Measurements from ENCODE around the gene ADARB2. TPM values are rescaled to one million over a fixed set of nuclear protein-coding genes. Genes with fewer than 3 reads are reported as not detected.
"Not testable (repeated sequence)": the region's sequence is repeated elsewhere in the genome, so short reads cannot be mapped to it uniquely, and the experiment has no call there.

The ADARB2 gene
- total and polyA plus RNA-seq, 3 donors from 2014 or later = 8.5 to 13.0 (median 10.4) TPM

- peak; percentile 11 for DNase-seq
- no peaks in the 10 kb centered on the region for H3K36me3 ChIP-seq (ENCODE audit: low read depth, missing control alignments)
- H3K4me3 ChIP-seq = no peak overlapping the region
- H3K9me3 ChIP-seq = no peaks in the 10 kb centered on the region
- H3K27me3 ChIP-seq = no peaks in the 10 kb centered on the region
- no peaks in the 10 kb centered on the region for H3K4me1 ChIP-seq
- intact Hi-C loops (cut with DNase I; ENCODE audit: low total_unique reads) = no loop called here
- H3K27ac ChIP-seq = no peak overlapping the region
- TF ChIP-seq CTCF (IDR thresholded peaks at IDR 0.05) = no peak
- 82 to 89% methylated on average over 19 to 35 of the region's 35 CpGs for WGBS, 2 donors
These were observed 336.0 kb downstream of the ADARB2 start for GRCh38 chr10:1401071-1401965.

GRCh38 chr10:1400101-1401070 is 336.9 kb downstream of the ADARB2 start:
- Histone ChIP-seq H3K36me3 (ENCODE audit: low read depth, missing control alignments) (no peaks in the 10 kb centered on the region), H3K27ac (no peak overlapping the region), H3K9me3 (no peaks in the 10 kb centered on the region), H3K27me3 (no peaks in the 10 kb centered on the region), H3K4me3 (no peak overlapping the region), H3K4me1 (no peaks in the 10 kb centered on the region)
- DNase-seq = peak; percentile 1
- 69 to 79% methylated on average over 30 of the region's 30 CpGs for WGBS, 2 donors
- intact Hi-C loops (cut with DNase I; ENCODE audit: low total_unique reads) = no loop called here
- no peak for TF ChIP-seq POLR2A (IDR thresholded peaks at IDR 0.05)
- no peak for TF ChIP-seq CTCF (IDR thresholded peaks at IDR 0.05)

GRCh38 chr10:1399431-1400100 is 337.8 kb downstream of the ADARB2 start:
- Histone ChIP-seq H3K4me1 (no peaks in the 10 kb centered on the region), H3K36me3 (ENCODE audit: low read depth, missing control alignments) (no peaks in the 10 kb centered on the region), H3K9me3 (no peaks in the 10 kb centered on the region), H3K4me3 (no peak overlapping the region), H3K27me3 (no peaks in the 10 kb centered on the region), H3K27ac (no peak overlapping the region)
- intact Hi-C loops (cut with DNase I; ENCODE audit: low total_unique reads) = no loop called here
- DNase-seq = peak; percentile 4
- WGBS, 2 donors = 73 to 85% methylated on average over 11 of the region's 11 CpGs
- TF ChIP-seq POLR2A (IDR thresholded peaks at IDR 0.05) = no peak
- no peak for TF ChIP-seq CTCF (IDR thresholded peaks at IDR 0.05)

GRCh38 chr10:1398626-1399410 is 338.5 kb downstream of the ADARB2 start:
- Histone ChIP-seq H3K4me3 (no peak overlapping the region), H3K36me3 (ENCODE audit: low read depth, missing control alignments) (no peaks in the 10 kb centered on the region), H3K27me3 (no peaks in the 10 kb centered on the region), H3K27ac (no peak overlapping the region), H3K9me3 (no peaks in the 10 kb centered on the region), H3K4me1 (no peaks in the 10 kb centered on the region)
- intact Hi-C loops (cut with DNase I; ENCODE audit: low total_unique reads) = no loop called here
- DNase-seq = peak; percentile 9
- TF ChIP-seq POLR2A (IDR thresholded peaks at IDR 0.05) (no peak), CTCF (IDR thresholded peaks at IDR 0.05) (no peak)
- 90 to 91% methylated on average over 19 of the region's 19 CpGs for WGBS, 2 donors

GRCh38 chr10:1398116-1398515 is 339.2 kb downstream of the ADARB2 start:
- H3K9me3 ChIP-seq; H3K27me3 ChIP-seq; DNase-seq; H3K27ac ChIP-seq; H3K4me1 ChIP-seq; H3K36me3 ChIP-seq (ENCODE audit: low read depth, missing control alignments); H3K4me3 ChIP-seq; intact Hi-C loops (cut with DNase I; ENCODE audit: low total_unique reads): not testable (repeated sequence)
- WGBS, 2 donors = 60 to 71% methylated on average over 14 to 15 of the region's 15 CpGs

Measured in testis (tissue), 3 donors.